HCT116 (cell line): ENCODE measurements around the gene FAM168A. TPM values are rescaled to one million over a fixed set of nuclear protein-coding genes. Genes with fewer than 3 reads are reported as not detected.

Experiments
- ATAC-seq: fragments of 200-7000 bp; cut with Tn5 transposase; 2 replicates; pipeline ENCODE4 v1.9.1; 2020; ENCODE audit warnings: mild to moderate bottlenecking, moderate library complexity
- BruUV-seq: library from RNA; stranded (reverse); fragments of 400-500 nt; replicated peaks from 2 replicates; lab custom pipeline; 2021; lab: Mats Ljungman, UMichigan
- CTCF ChIA-PET: fragments of 300-600 bp; sonication (Branson Sonifier 250); formaldehyde crosslinking; loops from one replicate; lab custom pipeline; 2021; ENCODE audit warnings: antibody characterized with exemption; lab: Charles Lee
- POLR2A ChIA-PET: fragments of 300-600, 350-600 bp; sonication (Branson Sonifier 250); formaldehyde crosslinking; loops from one replicate; lab custom pipeline; 2021; ENCODE audit warnings: antibody characterized with exemption; lab: Charles Lee
- RAD21 ChIA-PET, 2 experiments: fragments of 300-600 bp; sonication (Branson Sonifier 250); formaldehyde crosslinking; loops; one replicate each; lab custom pipeline; 2023; ENCODE audit warnings: low total read pairs in 2 of 2; ENCODE audit not compliant: uncharacterized antibody in 2 of 2, unreplicated experiment in 2 of 2, low non-redundant PET in 1 of 2; lab: Charles Lee
- DNase-seq: peaks from one replicate; pipeline ENCODE4 v3.0.0-alpha.2; 2010; ENCODE audit warnings: low read depth, low spot score
- H2AFZ ChIP-seq: fragments of 200-600 bp; shearing (Covaris generic), sonication (generic); 2 replicates; pipeline ENCODE4 v1.6.1; 2017; ENCODE audit warnings: low read depth, mixed run types, mixed read lengths, antibody characterized with exemption, low read length; ENCODE audit not compliant: poor library complexity, severe bottlenecking
- H3K27ac ChIP-seq: 2 replicates; pipeline ENCODE4 v1.5.1; 2012; ENCODE audit warnings: low read depth, low read length
- H3K27me3 ChIP-seq: fragments of 200-600 bp; sonication (generic); 2 replicates; pipeline ENCODE4 v1.6.1; 2016; ENCODE audit warnings: mixed run types, low read length, mixed read lengths; ENCODE audit not compliant: insufficient read depth
- H3K36me3 ChIP-seq, 2 experiments: fragments of 200-500 bp in 1 of 2; fragments of 200-600 bp in 1 of 2; sonication (Bioruptor generic) in 1 of 2; sonication (generic) in 1 of 2; 2 replicates each; pipeline versions ENCODE4 v1.5.1 to v1.6.1; 2014 to 2016; ENCODE audit warnings: low read length in 2 of 2, inconsistent platforms in 1 of 2, mixed read lengths in 1 of 2, mixed run types in 1 of 2; ENCODE audit not compliant: insufficient read depth in 2 of 2, control insufficient read depth in 1 of 2
- H3K4me1 ChIP-seq, 2 experiments: fragments of 200-600 bp in 1 of 2; sonication (generic) in 1 of 2; 2 replicates each; pipeline versions ENCODE4 v1.5.1 to v1.6.1; 2012 to 2017; ENCODE audit warnings: low read length in 2 of 2, inconsistent platforms in 1 of 2, mild to moderate bottlenecking in 1 of 2, mixed read lengths in 1 of 2, mixed run types in 1 of 2, moderate library complexity in 1 of 2; ENCODE audit not compliant: insufficient read depth in 2 of 2, control insufficient read depth in 1 of 2
- H3K4me2 ChIP-seq: fragments of 200-600 bp; sonication (generic); 2 replicates; pipeline ENCODE4 v1.6.1; 2017; ENCODE audit warnings: mixed run types, low read length, mixed read lengths
- H3K4me3 ChIP-seq, 2 experiments: fragments of 200-600 bp in 1 of 2; sonication (generic) in 1 of 2; replicated peaks in 1 of 2; 2 replicates each; pipeline ENCODE4 v1.5.1; 2011 to 2016; ENCODE audit warnings: low read length in 2 of 2, control low read depth in 1 of 2, low read depth in 1 of 2, mild to moderate bottlenecking in 1 of 2, mixed read lengths in 1 of 2, mixed run types in 1 of 2
- H3K79me2 ChIP-seq: fragments of 200-600 bp; sonication (generic); 2 replicates; pipeline ENCODE4 v1.6.1; 2017; ENCODE audit warnings: mild to moderate bottlenecking, mixed run types, low read length, moderate library complexity, mixed read lengths; ENCODE audit not compliant: insufficient read depth
- H3K9ac ChIP-seq: fragments of 200-600 bp; sonication (generic); 2 replicates; pipeline ENCODE4 v1.6.1; 2016; ENCODE audit warnings: low read length, mixed read lengths
- H3K9me2 ChIP-seq: fragments of 200-600 bp; sonication (generic), shearing (Covaris generic); 2 replicates; pipeline ENCODE4 v1.6.1; 2017; ENCODE audit warnings: mixed run types, mild to moderate bottlenecking, moderate library complexity; ENCODE audit not compliant: insufficient read depth
- H3K9me3 ChIP-seq, 2 experiments: fragments of 200-500 bp in 1 of 2; fragments of 200-600 bp in 1 of 2; sonication (Bioruptor generic) in 1 of 2; sonication (generic) in 1 of 2; 2 replicates each; pipeline ENCODE4 v1.6.1; 2014 to 2017; ENCODE audit warnings: low read length in 2 of 2, mixed read lengths in 2 of 2, inconsistent platforms in 1 of 2, low read depth in 1 of 2, mild to moderate bottlenecking in 1 of 2, mixed run types in 1 of 2, moderate library complexity in 1 of 2; ENCODE audit not compliant: control insufficient read depth in 1 of 2, insufficient read depth in 1 of 2
- H4K20me1 ChIP-seq: fragments of 200-600 bp; sonication (generic), shearing (Covaris generic); 2 replicates; pipeline ENCODE4 v1.6.1; 2017; ENCODE audit warnings: mixed run types, mild to moderate bottlenecking, moderate library complexity; ENCODE audit not compliant: insufficient read depth
- CBX3 ChIP-seq: IDR thresholded peaks from 2 replicates; pipeline ENCODE4 v1.6.1; 2012; ENCODE audit warnings: low read depth
- CEBPB ChIP-seq: IDR thresholded peaks from 2 replicates; pipeline ENCODE4 v1.6.1; 2012; ENCODE audit warnings: low read depth
- EGR1 ChIP-seq: IDR thresholded peaks from 2 replicates; pipeline ENCODE4 v1.6.1; 2012; ENCODE audit warnings: low read depth
- EZH2 ChIP-seq: fragments of 200-600 bp; sonication (generic); IDR thresholded peaks from 2 replicates; pipeline ENCODE4 v1.6.1; 2017; ENCODE audit warnings: antibody characterized with exemption, mixed run types
- EZH2phosphoT487 ChIP-seq: fragments of 200-600 bp; IDR thresholded peaks from 2 replicates; pipeline ENCODE4 v1.6.1; 2018; ENCODE audit warnings: antibody characterized with exemption, borderline replicate concordance
- POLR2A ChIP-seq: IDR thresholded peaks from 2 replicates; pipeline ENCODE4 v1.7.0; 2011; ENCODE audit warnings: borderline replicate concordance; ENCODE audit not compliant: insufficient read depth, insufficient read length; ENCODE audit errors: extremely low read depth
- POLR2AphosphoS5 ChIP-seq: IDR thresholded peaks from 2 replicates; pipeline ENCODE4 v1.6.1; 2011; ENCODE audit warnings: mild to moderate bottlenecking, low read depth, low read length, moderate library complexity
- SIN3A ChIP-seq: IDR thresholded peaks from 2 replicates; pipeline ENCODE4 v1.6.1; 2012; ENCODE audit warnings: low read depth
- SP1 ChIP-seq: IDR thresholded peaks from 2 replicates; pipeline ENCODE4 v1.6.1; 2012; ENCODE audit warnings: low read depth
- SRF ChIP-seq: IDR thresholded peaks from 2 replicates; pipeline ENCODE4 v1.6.1; 2012; ENCODE audit warnings: low read depth
- TCF7L2 ChIP-seq: IDR thresholded peaks from 2 replicates; pipeline ENCODE4 v1.7.0; 2011; ENCODE audit warnings: borderline replicate concordance, inconsistent platforms; ENCODE audit not compliant: insufficient read depth, insufficient read length; ENCODE audit errors: extremely low read depth
- YY1 ChIP-seq: IDR thresholded peaks from 2 replicates; pipeline ENCODE4 v1.6.1; 2011; ENCODE audit warnings: low read length, low read depth, moderate library complexity, mild to moderate bottlenecking; ENCODE audit not compliant: insufficient replicate concordance; ENCODE audit errors: extremely low read depth
- ZFX ChIP-seq: fragments of 450-650 bp; IDR thresholded peaks from 2 replicates; pipeline ENCODE4 v1.6.1; 2017
- ZNF274 ChIP-seq: fragments of 200-500 bp; sonication (Bioruptor generic); IDR thresholded peaks from 2 replicates; pipeline ENCODE4 v1.6.1; 2014; ENCODE audit warnings: mild to moderate bottlenecking, low read depth, low read length, inconsistent platforms
- intact Hi-C: fragments of 100-400 bp; cut with micrococcal nuclease; formaldehyde crosslinking; loops from 2 replicates; pipeline ENCODE4 v1.10.0; 2022
- total RNA-seq: library from RNA; stranded (reverse); gene quantifications from one replicate; pipeline ENCODE4 v1.2.1, GENCODE V29; 2021; ENCODE audit not compliant: unreplicated experiment
- TF ChIP-seq, protein P1 (sequence below): IDR thresholded peaks from 2 replicates; pipeline ENCODE4 v1.6.1; 2012; ENCODE audit warnings: low read depth
- TF ChIP-seq, protein P2 (sequence below): IDR thresholded peaks from 2 replicates; pipeline ENCODE4 v1.6.1; 2011; ENCODE audit warnings: mild to moderate bottlenecking, low read length, moderate library complexity; ENCODE audit not compliant: insufficient replicate concordance; ENCODE audit errors: extremely low read depth
- TF ChIP-seq, protein P3 (sequence below): IDR thresholded peaks from 2 replicates; pipeline ENCODE4 v1.6.1; 2012
- TF ChIP-seq, protein P4 (sequence below), 3 experiments: fragments of 200-600 bp in 1 of 3; sonication (generic) in 1 of 3; IDR thresholded peaks in 2 of 3; conservative IDR thresholded peaks in 1 of 3; 2 replicates each; pipeline ENCODE4 v1.5.1; 2012 to 2017; ENCODE audit warnings: low read depth in 2 of 3, low read length in 2 of 3, antibody characterized with exemption in 1 of 3, borderline replicate concordance in 1 of 3, control low read depth in 1 of 3, mild to moderate bottlenecking in 1 of 3, mixed read lengths in 1 of 3, mixed run types in 1 of 3, moderate library complexity in 1 of 3; ENCODE audit not compliant: insufficient read depth in 1 of 3

The FAM168A gene
- total RNA-seq, 1 experiment from 2014 or later, result 31.5 TPM

DNA sequence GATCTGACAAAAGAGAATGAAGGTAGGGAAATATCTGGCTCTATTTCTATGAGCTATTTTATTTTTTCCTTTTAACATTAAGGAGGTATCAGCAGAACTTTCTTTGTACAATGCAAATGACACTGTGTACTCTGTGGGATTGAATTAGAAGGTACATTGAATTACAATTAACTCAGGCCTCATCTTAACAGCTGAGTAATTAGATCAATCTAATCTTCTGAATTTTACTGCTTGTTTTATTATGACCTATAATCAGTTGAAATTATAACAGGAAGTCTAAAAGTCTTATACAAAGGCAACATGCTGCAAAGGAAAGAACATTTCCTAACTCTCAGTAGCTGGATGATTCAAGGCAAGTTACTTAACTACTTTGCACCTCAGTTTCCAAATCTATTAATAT, 151.9 kb downstream of the FAM168A start:
- no TSS peak for BruUV-seq
- no peaks in the 10 kb centered on the region for H3K9me3 ChIP-seq
- H3K4me3 ChIP-seq, result no peak overlapping the region
- H3K9ac ChIP-seq, result no peak overlapping the region
- CTCF ChIA-PET, result no interaction called here
- ATAC-seq (no peak), DNase-seq (no peak)
- no peak for TF ChIP-seq YY1
- no peak for TF ChIP-seq ZNF274
- no peak for TF ChIP-seq EGR1
- no peak for TF ChIP-seq CBX3
- no peak for TF ChIP-seq ZFX
- TF ChIP-seq EZH2phosphoT487, result no peak
- TF ChIP-seq, protein P1, sequence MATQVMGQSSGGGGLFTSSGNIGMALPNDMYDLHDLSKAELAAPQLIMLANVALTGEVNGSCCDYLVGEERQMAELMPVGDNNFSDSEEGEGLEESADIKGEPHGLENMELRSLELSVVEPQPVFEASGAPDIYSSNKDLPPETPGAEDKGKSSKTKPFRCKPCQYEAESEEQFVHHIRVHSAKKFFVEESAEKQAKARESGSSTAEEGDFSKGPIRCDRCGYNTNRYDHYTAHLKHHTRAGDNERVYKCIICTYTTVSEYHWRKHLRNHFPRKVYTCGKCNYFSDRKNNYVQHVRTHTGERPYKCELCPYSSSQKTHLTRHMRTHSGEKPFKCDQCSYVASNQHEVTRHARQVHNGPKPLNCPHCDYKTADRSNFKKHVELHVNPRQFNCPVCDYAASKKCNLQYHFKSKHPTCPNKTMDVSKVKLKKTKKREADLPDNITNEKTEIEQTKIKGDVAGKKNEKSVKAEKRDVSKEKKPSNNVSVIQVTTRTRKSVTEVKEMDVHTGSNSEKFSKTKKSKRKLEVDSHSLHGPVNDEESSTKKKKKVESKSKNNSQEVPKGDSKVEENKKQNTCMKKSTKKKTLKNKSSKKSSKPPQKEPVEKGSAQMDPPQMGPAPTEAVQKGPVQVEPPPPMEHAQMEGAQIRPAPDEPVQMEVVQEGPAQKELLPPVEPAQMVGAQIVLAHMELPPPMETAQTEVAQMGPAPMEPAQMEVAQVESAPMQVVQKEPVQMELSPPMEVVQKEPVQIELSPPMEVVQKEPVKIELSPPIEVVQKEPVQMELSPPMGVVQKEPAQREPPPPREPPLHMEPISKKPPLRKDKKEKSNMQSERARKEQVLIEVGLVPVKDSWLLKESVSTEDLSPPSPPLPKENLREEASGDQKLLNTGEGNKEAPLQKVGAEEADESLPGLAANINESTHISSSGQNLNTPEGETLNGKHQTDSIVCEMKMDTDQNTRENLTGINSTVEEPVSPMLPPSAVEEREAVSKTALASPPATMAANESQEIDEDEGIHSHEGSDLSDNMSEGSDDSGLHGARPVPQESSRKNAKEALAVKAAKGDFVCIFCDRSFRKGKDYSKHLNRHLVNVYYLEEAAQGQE, result no peak
- TF ChIP-seq TCF7L2, result no peak
- TF ChIP-seq, protein P2, sequence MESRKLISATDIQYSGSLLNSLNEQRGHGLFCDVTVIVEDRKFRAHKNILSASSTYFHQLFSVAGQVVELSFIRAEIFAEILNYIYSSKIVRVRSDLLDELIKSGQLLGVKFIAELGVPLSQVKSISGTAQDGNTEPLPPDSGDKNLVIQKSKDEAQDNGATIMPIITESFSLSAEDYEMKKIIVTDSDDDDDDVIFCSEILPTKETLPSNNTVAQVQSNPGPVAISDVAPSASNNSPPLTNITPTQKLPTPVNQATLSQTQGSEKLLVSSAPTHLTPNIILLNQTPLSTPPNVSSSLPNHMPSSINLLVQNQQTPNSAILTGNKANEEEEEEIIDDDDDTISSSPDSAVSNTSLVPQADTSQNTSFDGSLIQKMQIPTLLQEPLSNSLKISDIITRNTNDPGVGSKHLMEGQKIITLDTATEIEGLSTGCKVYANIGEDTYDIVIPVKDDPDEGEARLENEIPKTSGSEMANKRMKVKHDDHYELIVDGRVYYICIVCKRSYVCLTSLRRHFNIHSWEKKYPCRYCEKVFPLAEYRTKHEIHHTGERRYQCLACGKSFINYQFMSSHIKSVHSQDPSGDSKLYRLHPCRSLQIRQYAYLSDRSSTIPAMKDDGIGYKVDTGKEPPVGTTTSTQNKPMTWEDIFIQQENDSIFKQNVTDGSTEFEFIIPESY, result no peak
- TF ChIP-seq, protein P3, sequence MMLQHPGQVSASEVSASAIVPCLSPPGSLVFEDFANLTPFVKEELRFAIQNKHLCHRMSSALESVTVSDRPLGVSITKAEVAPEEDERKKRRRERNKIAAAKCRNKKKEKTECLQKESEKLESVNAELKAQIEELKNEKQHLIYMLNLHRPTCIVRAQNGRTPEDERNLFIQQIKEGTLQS, result no peak
- TF ChIP-seq EZH2, result no peak
- no peak for TF ChIP-seq SRF
- no peak for TF ChIP-seq POLR2AphosphoS5
- TF ChIP-seq CEBPB, result no peak
- no peak for TF ChIP-seq POLR2A
- TF ChIP-seq, protein P4, sequence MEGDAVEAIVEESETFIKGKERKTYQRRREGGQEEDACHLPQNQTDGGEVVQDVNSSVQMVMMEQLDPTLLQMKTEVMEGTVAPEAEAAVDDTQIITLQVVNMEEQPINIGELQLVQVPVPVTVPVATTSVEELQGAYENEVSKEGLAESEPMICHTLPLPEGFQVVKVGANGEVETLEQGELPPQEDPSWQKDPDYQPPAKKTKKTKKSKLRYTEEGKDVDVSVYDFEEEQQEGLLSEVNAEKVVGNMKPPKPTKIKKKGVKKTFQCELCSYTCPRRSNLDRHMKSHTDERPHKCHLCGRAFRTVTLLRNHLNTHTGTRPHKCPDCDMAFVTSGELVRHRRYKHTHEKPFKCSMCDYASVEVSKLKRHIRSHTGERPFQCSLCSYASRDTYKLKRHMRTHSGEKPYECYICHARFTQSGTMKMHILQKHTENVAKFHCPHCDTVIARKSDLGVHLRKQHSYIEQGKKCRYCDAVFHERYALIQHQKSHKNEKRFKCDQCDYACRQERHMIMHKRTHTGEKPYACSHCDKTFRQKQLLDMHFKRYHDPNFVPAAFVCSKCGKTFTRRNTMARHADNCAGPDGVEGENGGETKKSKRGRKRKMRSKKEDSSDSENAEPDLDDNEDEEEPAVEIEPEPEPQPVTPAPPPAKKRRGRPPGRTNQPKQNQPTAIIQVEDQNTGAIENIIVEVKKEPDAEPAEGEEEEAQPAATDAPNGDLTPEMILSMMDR (IDR thresholded peaks at IDR 0.05 in 2 of 3, conservative IDR thresholded peaks at IDR 0.05 in 1 of 3; ENCODE audit: borderline replicate concordance in 1 of 3, insufficient read depth in 1 of 3, low read depth in 2 of 3, low read length in 2 of 3), result no peak
- no peak for TF ChIP-seq SP1
- TF ChIP-seq SIN3A, result no peak
- H3K4me2 ChIP-seq, result no peak overlapping the region
- POLR2A ChIA-PET, result no interaction called here
- no peaks in the 10 kb centered on the region for H3K79me2 ChIP-seq
- no peaks in the 10 kb centered on the region for H3K27me3 ChIP-seq
- no peaks in the 10 kb centered on the region for H3K9me2 ChIP-seq
- no peaks in the 10 kb centered on the region for H3K4me1 ChIP-seq
- intact Hi-C loops, result no loop called here
- H3K36me3 ChIP-seq, result no peaks in the 10 kb centered on the region
- no peak overlapping the region for H2AFZ ChIP-seq
- no peak overlapping the region for H3K27ac ChIP-seq
- H4K20me1 ChIP-seq, result no peaks in the 10 kb centered on the region
- RAD21 ChIA-PET, result no interaction called here
